B cell (primary cell): ENCODE results near the gene TNIK.

Source experiments
- EZH2 ChIP-seq: IDR thresholded peaks from 2 replicates; pipeline ENCODE4 v1.6.1; 2012; ENCODE audit warnings: borderline replicate concordance, low read depth, mild to moderate bottlenecking, moderate library complexity, low read length; ENCODE audit not compliant: insufficient read depth, poor library complexity, severe bottlenecking
- TF ChIP-seq, protein P1 (sequence below): fragments of 200-600 bp; IDR thresholded peaks from one replicate; pipeline ENCODE4 v1.8.0; 2022; ENCODE audit warnings: antibody characterized with exemption, mild to moderate bottlenecking

DNA sequence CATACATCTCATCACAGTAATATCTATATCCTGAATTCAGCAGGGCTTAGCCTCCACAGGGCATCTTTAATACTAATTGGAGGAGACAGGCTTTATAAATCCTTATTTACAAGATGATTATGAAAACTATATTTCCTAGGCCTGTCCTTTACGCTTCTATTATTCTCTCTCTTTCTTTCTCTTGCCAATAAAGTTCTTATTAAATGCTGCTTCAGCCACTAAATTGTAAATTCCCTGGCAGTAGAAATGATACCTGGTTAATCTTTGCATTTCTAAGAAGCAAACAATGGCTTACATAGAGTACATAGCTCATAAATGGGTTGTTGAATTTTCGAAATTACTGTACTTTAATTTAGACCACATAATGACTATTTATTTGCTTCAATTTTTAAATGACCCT is 43.5 kb downstream of the TNIK start:
- TF ChIP-seq, protein P1, sequence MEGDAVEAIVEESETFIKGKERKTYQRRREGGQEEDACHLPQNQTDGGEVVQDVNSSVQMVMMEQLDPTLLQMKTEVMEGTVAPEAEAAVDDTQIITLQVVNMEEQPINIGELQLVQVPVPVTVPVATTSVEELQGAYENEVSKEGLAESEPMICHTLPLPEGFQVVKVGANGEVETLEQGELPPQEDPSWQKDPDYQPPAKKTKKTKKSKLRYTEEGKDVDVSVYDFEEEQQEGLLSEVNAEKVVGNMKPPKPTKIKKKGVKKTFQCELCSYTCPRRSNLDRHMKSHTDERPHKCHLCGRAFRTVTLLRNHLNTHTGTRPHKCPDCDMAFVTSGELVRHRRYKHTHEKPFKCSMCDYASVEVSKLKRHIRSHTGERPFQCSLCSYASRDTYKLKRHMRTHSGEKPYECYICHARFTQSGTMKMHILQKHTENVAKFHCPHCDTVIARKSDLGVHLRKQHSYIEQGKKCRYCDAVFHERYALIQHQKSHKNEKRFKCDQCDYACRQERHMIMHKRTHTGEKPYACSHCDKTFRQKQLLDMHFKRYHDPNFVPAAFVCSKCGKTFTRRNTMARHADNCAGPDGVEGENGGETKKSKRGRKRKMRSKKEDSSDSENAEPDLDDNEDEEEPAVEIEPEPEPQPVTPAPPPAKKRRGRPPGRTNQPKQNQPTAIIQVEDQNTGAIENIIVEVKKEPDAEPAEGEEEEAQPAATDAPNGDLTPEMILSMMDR, result no peak
- TF ChIP-seq EZH2, result no peak
